ENCODE results near the gene OLFML1.

Gene OLFML1

DNA sequence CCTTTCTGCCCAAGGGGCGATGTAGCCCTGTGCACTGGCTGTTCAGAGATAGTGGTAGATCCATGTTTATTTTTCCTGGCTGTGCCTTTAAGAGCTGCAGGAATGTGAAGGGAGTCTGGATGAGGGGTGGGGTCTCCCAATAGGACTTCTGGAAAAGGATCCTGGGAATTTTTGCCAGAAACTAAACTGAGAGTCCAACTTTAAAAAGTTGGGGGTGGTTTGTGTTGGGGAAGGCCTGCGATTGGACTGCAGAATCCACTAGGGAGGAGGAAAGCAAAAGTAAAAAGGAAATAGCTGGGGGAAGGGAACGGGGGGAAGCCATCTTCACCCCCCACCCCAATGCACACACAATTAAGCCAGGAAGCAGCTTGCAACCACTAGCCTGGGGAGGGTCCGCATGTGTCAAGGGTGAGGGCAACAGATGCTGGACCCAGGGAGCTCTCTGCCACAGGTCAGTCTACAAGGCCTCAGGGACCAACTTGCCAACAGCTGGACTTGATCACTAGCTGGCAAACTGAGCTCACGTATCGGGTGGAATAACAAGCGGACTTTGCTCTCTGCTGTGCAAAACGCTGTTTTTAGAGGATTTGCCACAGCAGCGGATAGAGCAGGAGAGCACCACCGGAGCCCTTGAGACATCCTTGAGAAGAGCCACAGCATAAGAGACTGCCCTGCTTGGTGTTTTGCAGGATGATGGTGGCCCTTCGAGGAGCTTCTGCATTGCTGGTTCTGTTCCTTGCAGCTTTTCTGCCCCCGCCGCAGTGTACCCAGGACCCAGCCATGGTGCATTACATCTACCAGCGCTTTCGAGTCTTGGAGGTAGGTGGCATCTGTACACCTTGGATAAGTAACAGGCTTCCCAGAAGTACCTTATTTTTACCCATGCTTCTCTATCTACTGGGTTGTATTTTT is at the start of gene OLFML1:
TSS of gene OLFML1 (plus strand) at position 321 of the 912 bp plus-strand sequence. CDS start at position 691, 370 bp downstream.
- TF ChIP-seq, protein P1, sequence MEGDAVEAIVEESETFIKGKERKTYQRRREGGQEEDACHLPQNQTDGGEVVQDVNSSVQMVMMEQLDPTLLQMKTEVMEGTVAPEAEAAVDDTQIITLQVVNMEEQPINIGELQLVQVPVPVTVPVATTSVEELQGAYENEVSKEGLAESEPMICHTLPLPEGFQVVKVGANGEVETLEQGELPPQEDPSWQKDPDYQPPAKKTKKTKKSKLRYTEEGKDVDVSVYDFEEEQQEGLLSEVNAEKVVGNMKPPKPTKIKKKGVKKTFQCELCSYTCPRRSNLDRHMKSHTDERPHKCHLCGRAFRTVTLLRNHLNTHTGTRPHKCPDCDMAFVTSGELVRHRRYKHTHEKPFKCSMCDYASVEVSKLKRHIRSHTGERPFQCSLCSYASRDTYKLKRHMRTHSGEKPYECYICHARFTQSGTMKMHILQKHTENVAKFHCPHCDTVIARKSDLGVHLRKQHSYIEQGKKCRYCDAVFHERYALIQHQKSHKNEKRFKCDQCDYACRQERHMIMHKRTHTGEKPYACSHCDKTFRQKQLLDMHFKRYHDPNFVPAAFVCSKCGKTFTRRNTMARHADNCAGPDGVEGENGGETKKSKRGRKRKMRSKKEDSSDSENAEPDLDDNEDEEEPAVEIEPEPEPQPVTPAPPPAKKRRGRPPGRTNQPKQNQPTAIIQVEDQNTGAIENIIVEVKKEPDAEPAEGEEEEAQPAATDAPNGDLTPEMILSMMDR (conservative IDR thresholded peaks at IDR 0.05) = no peak
- no peak within 1 kb of the TSS for H3K27ac ChIP-seq

DNA sequence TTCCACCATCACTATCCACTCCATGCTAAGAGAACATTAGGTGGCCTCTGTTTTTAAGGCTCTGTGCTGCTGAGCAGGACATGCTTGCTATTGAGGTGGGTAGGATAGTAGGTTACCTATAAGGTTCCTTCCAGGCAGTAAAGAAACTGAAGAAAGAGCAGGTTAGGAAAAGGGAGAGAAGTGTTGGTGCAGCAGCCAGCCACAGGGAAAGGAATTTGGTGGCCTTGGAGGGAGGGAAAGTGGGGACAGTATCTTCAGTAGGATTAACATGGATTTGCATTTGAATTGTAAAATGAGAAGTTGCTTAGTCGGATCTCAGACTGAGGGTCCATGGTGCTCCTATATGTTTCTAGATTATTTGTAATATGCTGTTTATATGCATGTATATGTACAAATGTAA is 49.2 kb upstream of the OLFML1 start:
- H3K27ac ChIP-seq = no peak overlapping the region
- TF ChIP-seq, protein P1 (conservative IDR thresholded peaks at IDR 0.05) = no peak

DNA sequence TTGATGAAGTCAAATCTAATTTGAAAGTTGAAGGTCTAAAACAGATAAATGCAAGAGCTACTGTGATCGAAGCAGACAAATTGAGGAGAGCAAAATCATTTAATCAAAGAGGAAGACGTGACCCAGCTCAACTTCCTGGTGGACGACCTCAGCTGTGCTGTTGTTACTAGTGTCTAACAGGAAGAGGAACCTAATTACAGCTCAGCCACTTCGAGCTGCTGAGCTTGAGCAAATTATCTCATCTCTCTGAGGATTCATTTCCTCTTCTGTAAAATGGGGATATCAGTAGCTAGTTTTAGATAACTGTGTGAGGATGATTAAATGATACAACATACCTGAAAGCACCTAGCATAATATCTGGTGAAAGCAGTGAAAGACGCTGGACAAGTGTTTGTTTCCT is 48.6 kb upstream of the OLFML1 start:
- H3K27ac ChIP-seq = no peak overlapping the region
- TF ChIP-seq, protein P1 (conservative IDR thresholded peaks at IDR 0.05) = no peak

DNA sequence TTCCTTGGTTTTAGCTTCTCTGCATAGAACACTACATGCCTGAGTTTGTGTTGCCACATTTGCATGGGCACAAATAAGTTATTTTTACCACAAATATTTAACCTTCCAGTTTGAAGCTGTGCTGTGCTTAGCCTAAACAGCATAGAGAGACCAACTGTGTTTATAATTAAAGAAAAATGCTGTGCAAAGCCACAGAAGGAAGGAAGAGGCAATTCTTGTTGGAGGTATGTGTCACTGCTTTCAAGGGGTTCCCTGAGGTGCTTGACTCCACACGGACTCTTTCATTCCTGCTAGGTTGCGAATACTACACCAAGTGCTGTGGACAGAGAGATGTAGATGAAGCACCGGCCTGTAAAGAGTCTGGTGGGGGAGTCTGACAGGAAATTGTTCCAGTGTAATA is 47.6 kb upstream of the OLFML1 start:
- H3K27ac ChIP-seq = no peak overlapping the region
- TF ChIP-seq, protein P1 (conservative IDR thresholded peaks at IDR 0.05) = no peak

DNA sequence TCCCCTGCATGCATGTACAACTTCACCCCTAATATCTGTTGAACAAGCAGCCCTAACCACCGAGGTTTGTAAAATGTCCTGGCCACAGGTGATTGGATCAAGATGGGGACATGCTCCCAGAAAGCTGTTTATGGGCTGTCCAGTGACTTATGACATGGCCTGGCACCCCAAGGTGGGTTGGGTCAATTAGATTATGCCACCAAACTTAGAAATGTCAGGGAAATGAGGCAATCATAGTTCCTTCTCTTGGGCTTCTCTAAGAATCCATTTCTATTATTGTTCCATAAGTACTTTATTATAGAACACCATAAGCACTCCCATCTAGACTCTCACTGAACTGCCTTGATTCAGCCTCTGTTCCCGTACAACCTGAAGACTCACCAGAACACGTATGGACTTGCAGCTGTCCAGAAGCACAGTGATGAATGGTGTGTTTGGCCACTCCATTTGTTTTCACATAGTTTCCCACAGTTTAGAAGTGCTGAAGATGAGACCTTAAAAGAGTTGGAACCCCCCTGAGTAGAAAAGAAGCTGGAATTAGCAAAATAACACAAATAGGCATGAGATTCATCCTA is 45.5 kb upstream of the OLFML1 start:
- TF ChIP-seq, protein P1 (conservative IDR thresholded peaks at IDR 0.05) = no peak
- H3K27ac ChIP-seq = no peak overlapping the region

DNA sequence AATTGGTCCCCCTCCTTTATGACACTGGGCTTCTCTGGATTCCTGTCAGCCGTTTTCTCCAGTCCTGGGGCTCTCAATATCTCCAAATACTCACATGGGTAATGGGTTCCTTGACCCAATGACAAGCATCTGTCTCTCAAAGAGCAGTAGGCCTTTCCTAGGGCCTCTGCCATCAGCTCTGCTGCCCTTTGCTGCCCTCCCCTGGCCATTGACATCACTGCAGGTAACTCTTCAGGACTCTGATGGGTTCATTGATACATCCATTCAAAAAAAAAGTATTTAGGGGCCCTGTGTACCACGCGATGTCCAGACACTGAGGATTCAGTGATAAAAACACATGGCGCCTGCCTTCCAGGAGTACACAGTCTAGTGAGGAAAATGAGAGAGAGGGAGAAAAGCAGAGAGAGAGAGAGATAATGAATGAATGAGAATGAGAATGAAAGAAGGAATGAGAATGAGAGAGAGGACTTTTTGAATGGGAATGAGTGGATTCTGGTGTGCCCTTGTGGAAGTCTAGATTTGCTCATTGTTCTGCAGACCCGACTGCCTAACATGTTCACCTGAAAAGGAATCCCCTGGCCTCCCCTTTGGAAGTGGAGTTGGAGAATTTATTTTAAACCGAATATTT is 42.6 kb upstream of the OLFML1 start:
- no peak overlapping the region for H3K27ac ChIP-seq
- TF ChIP-seq, protein P1 (conservative IDR thresholded peaks at IDR 0.05) = peak; percentile 96
